ENCODE measurements around the gene MAFF.

GRCh38 chr22:38211556-38211955 is 9.8 kb downstream of the MAFF start:
- TF ChIP-seq CTCF (IDR thresholded peaks at IDR 0.05; ENCODE audit: low read length) (no peak), EZH2 (IDR thresholded peaks at IDR 0.05; ENCODE audit: borderline replicate concordance, low read length) (no peak)
